ENCODE measurements around the gene MYBBP1A.

MYBBP1A gene

DNA sequence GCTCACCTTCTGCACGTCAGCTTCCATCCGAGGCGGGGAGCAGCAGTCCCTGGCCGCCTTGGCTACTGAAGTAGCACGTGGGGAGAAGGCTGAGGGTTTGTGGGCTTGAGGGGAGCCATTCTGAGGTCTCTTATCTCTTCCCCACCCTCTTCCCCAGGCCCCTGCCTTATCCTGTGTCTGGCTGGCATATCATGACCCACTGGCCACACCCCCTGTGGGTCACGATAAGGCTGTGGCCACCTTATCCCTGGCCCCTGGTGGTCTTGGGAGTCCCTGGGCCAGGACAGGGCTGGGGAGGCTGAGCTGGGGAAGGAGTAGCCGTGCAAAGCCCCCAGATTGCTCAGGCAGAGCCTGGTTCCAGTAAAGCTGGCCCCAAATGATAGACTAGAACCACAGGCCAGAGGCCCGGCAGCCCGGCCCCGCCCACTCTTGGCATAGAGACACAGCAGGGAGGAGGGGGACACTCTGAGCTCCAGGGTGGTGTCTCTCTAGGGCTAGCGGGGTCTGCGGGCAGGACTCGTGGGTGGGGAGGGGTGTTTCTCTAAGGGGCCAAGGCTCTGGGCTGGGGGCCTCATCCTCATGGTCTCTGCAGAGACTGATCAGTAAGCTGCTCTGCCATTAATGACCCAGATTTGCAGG, 48.9 kb downstream of the MYBBP1A start:
- Histone ChIP-seq H4K20me1 (ENCODE audit: control insufficient read depth, insufficient read depth, low read depth, low read length) (no peaks in the 10 kb centered on the region), H3K4me1 (ENCODE audit: control insufficient read depth, low read length) (peaks cover 14% of the 10 kb centered on the region), H3K27me3 (ENCODE audit: control insufficient read depth, low read length) (peaks cover 15% of the 10 kb centered on the region), H3K4me2 (ENCODE audit: low read length) (no peak overlapping the region), H3K79me2 (ENCODE audit: control insufficient read depth, low read length) (no peaks in the 10 kb centered on the region), H3K9me3 (ENCODE audit: control insufficient read depth, insufficient read depth, low read length) (no peaks in the 10 kb centered on the region), H3F3A (ENCODE audit: control insufficient read depth, insufficient read depth) (no peaks in the 10 kb centered on the region), H3K4me3 (ENCODE audit: low read length) (no peak overlapping the region), H3K9me2 (replicated peaks; ENCODE audit: control insufficient read depth, low read length) (no peaks in the 10 kb centered on the region), H3K36me3 (ENCODE audit: control insufficient read depth, low read length) (no peaks in the 10 kb centered on the region), H3K27ac (ENCODE audit: low read depth, low read length) (no peak overlapping the region)
- TF ChIP-seq EZH2phosphoT487 (IDR thresholded peaks at IDR 0.05; ENCODE audit: borderline replicate concordance, low read length), result no peak
- TF ChIP-seq, protein P1, sequence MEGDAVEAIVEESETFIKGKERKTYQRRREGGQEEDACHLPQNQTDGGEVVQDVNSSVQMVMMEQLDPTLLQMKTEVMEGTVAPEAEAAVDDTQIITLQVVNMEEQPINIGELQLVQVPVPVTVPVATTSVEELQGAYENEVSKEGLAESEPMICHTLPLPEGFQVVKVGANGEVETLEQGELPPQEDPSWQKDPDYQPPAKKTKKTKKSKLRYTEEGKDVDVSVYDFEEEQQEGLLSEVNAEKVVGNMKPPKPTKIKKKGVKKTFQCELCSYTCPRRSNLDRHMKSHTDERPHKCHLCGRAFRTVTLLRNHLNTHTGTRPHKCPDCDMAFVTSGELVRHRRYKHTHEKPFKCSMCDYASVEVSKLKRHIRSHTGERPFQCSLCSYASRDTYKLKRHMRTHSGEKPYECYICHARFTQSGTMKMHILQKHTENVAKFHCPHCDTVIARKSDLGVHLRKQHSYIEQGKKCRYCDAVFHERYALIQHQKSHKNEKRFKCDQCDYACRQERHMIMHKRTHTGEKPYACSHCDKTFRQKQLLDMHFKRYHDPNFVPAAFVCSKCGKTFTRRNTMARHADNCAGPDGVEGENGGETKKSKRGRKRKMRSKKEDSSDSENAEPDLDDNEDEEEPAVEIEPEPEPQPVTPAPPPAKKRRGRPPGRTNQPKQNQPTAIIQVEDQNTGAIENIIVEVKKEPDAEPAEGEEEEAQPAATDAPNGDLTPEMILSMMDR (IDR thresholded peaks at IDR 0.05; ENCODE audit: low read depth, low read length, poor library complexity, severe bottlenecking), result no peak

DNA sequence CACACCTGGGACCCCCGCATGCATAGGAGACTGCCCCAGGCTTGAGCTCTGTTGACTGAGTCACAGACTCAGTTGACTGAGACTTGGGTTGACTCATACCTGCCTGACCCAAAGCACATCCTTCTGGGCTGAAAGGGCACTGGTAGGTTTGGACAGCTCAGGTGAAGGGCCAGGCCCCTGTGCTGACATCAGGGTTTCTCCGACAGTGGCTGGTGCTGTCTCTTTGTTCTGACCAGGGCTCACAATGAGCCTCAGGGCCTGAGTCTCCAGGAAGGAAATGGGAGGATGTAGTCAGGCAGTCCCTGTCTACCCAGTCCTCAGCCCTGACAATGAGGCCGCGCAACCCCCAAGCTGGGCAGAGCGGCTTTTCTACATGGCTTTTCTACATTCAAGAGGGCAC, 50.0 kb downstream of the MYBBP1A start:
- no peak overlapping the region for H3K27ac ChIP-seq (ENCODE audit: low read depth, low read length)
- H3K9me2 ChIP-seq (replicated peaks; ENCODE audit: control insufficient read depth, low read length), result no peaks in the 10 kb centered on the region
- TF ChIP-seq, protein P1 (IDR thresholded peaks at IDR 0.05; ENCODE audit: low read depth, low read length, poor library complexity, severe bottlenecking), result no peak
- TF ChIP-seq EZH2phosphoT487 (IDR thresholded peaks at IDR 0.05; ENCODE audit: borderline replicate concordance, low read length), result no peak
- no peaks in the 10 kb centered on the region for H3K9me3 ChIP-seq (ENCODE audit: control insufficient read depth, insufficient read depth, low read length)
- H3K27me3 ChIP-seq (ENCODE audit: control insufficient read depth, low read length), result peaks cover 26% of the 10 kb centered on the region
- H4K20me1 ChIP-seq (ENCODE audit: control insufficient read depth, insufficient read depth, low read depth, low read length), result no peaks in the 10 kb centered on the region
- no peaks in the 10 kb centered on the region for H3K79me2 ChIP-seq (ENCODE audit: control insufficient read depth, low read length)
- H3K4me3 ChIP-seq (ENCODE audit: low read length), result no peak overlapping the region
- H3F3A ChIP-seq (ENCODE audit: control insufficient read depth, insufficient read depth), result no peaks in the 10 kb centered on the region
- no peak overlapping the region for H3K4me2 ChIP-seq (ENCODE audit: low read length)
- H3K36me3 ChIP-seq (ENCODE audit: control insufficient read depth, low read length), result no peaks in the 10 kb centered on the region
- H3K4me1 ChIP-seq (ENCODE audit: control insufficient read depth, low read length), result peaks cover 16% of the 10 kb centered on the region

- TF ChIP-seq EZH2phosphoT487 (IDR thresholded peaks at IDR 0.05; ENCODE audit: borderline replicate concordance, low read length), result no peak
- Histone ChIP-seq H3K79me2 (ENCODE audit: control insufficient read depth, low read length) (no peaks in the 10 kb centered on the region), H3K9me2 (replicated peaks; ENCODE audit: control insufficient read depth, low read length) (no peaks in the 10 kb centered on the region), H4K20me1 (ENCODE audit: control insufficient read depth, insufficient read depth, low read depth, low read length) (no peaks in the 10 kb centered on the region), H3K4me3 (ENCODE audit: low read length) (no peak overlapping the region), H3K4me2 (ENCODE audit: low read length) (no peak overlapping the region), H3K36me3 (ENCODE audit: control insufficient read depth, low read length) (no peaks in the 10 kb centered on the region), H3K27ac (ENCODE audit: low read depth, low read length) (no peak overlapping the region), H3F3A (ENCODE audit: control insufficient read depth, insufficient read depth) (no peaks in the 10 kb centered on the region), H3K9me3 (ENCODE audit: control insufficient read depth, insufficient read depth, low read length) (no peaks in the 10 kb centered on the region), H3K27me3 (ENCODE audit: control insufficient read depth, low read length) (peaks cover 36% of the 10 kb centered on the region), H3K4me1 (ENCODE audit: control insufficient read depth, low read length) (peaks cover 21% of the 10 kb centered on the region)
Measured at GRCh38 chr17:4504188-4504587, 51.0 kb downstream of the MYBBP1A start.

DNA sequence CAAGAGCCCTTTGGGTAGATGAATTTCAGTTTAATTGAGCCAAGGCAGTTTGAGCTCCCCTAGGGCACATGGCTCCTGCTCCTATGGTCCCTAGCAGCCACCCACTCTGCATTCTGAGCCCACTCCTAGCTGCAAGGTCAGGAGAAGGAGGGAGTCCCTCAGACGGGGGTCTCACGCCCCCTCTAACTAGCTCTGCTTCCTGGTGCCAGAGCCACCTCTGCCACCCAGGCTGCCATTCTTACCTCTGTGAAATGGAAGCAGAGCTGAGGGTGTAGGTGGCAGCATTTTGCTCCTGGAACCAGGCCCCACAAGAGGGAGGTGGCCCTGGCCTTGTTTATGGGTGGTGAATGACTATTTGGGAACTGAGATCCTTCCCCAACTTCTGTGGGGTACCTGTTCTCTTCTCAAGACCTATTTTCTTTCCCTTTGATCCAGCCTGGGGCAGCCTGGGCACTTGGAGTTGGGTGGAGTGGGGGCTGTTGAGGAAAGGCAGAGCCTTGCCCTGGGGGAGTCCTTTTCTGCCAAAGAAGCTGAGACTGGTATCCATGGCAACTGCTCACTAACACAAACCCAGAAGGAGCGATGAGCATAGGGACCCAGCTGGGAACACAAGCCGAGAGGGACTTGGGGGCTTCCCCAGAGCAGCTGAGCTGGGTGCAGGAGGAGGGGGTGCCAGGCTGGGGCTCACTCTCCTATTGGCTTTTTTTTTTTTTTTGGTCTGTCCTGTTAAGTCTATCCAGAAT, 51.7 kb downstream of the MYBBP1A start:
- peaks cover 22% of the 10 kb centered on the region for H3K4me1 ChIP-seq (ENCODE audit: control insufficient read depth, low read length)
- H3K79me2 ChIP-seq (ENCODE audit: control insufficient read depth, low read length), result no peaks in the 10 kb centered on the region
- no peak for TF ChIP-seq EZH2phosphoT487 (IDR thresholded peaks at IDR 0.05; ENCODE audit: borderline replicate concordance, low read length)
- TF ChIP-seq, protein P1 (IDR thresholded peaks at IDR 0.05; ENCODE audit: low read depth, low read length, poor library complexity, severe bottlenecking), result no peak
- no peak overlapping the region for H3K27ac ChIP-seq (ENCODE audit: low read depth, low read length)
- H3K27me3 ChIP-seq (ENCODE audit: control insufficient read depth, low read length), result peaks cover 38% of the 10 kb centered on the region
- H3F3A ChIP-seq (ENCODE audit: control insufficient read depth, insufficient read depth), result no peaks in the 10 kb centered on the region
- no peaks in the 10 kb centered on the region for H3K36me3 ChIP-seq (ENCODE audit: control insufficient read depth, low read length)
- H3K9me3 ChIP-seq (ENCODE audit: control insufficient read depth, insufficient read depth, low read length), result no peaks in the 10 kb centered on the region
- no peaks in the 10 kb centered on the region for H4K20me1 ChIP-seq (ENCODE audit: control insufficient read depth, insufficient read depth, low read depth, low read length)
- H3K4me2 ChIP-seq (ENCODE audit: low read length), result no peak overlapping the region
- no peak overlapping the region for H3K4me3 ChIP-seq (ENCODE audit: low read length)
- no peaks in the 10 kb centered on the region for H3K9me2 ChIP-seq (replicated peaks; ENCODE audit: control insufficient read depth, low read length)

Data from DOHH2 (cell line).